HG03039 (cell line): ENCODE data around the gene PDXP.
A peak's percentile ranks its signal among the peaks of the same experiment; 100 is the strongest.
"Not testable (repeated sequence)": the region's sequence is repeated elsewhere in the genome, so short reads cannot be mapped to it uniquely, and the experiment has no call there.

Source experiments
- ATAC-seq: cut with Tn5 transposase; IDR thresholded peaks from one replicate; pipeline ENCODE4 v1.9.1; 2021; ENCODE audit warnings: mild to moderate bottlenecking, moderate library complexity; ENCODE audit not compliant: unreplicated experiment

PDXP gene

DNA sequence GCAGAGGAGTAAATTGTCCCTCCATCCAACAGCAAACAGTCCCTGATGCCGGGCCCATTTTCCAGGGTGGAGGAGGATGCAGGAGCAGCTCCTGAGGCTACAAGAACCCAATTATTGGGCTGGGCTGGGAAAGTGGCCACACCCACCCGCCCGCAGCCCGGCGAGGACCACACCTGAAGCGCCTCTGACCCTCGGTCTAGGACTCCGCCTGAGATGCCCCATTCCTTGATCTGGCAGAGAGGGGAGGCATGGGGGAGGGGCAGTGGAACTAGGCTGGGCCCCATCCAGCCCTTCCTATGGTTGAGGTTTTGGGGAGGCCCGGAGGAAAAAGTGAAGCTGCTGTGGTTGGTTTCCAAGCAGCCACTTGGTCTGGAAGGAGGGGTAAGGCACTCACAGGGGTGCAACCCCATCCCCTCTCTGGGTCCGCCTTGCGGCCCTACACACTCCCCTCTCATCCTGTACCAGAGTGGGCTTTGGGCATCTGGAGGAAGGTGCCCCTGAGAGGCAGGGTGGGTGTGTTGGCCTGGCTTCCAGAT is 14.5 kb downstream of the PDXP start:
- no peak for ATAC-seq

DNA sequence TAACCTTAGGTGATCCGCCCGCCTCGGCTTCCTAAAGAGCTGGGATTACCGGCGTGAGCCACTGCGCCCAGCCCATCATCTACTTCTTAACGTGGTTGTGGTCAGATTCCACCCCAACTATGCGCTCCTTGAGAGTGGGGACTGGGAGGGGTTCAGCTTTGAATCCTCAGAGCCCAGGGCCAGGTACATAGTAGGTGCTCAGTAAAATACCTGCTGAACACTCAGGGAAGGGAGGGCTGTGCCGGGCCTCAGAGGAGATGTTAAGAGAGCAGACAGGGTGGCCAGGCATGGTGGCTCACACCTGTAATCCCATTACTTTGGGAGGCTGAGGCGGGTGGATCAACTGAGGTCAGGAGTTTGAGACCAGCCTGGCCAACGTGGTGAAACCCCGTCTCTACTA is 15.7 kb downstream of the PDXP start:
- ATAC-seq = no peak

DNA sequence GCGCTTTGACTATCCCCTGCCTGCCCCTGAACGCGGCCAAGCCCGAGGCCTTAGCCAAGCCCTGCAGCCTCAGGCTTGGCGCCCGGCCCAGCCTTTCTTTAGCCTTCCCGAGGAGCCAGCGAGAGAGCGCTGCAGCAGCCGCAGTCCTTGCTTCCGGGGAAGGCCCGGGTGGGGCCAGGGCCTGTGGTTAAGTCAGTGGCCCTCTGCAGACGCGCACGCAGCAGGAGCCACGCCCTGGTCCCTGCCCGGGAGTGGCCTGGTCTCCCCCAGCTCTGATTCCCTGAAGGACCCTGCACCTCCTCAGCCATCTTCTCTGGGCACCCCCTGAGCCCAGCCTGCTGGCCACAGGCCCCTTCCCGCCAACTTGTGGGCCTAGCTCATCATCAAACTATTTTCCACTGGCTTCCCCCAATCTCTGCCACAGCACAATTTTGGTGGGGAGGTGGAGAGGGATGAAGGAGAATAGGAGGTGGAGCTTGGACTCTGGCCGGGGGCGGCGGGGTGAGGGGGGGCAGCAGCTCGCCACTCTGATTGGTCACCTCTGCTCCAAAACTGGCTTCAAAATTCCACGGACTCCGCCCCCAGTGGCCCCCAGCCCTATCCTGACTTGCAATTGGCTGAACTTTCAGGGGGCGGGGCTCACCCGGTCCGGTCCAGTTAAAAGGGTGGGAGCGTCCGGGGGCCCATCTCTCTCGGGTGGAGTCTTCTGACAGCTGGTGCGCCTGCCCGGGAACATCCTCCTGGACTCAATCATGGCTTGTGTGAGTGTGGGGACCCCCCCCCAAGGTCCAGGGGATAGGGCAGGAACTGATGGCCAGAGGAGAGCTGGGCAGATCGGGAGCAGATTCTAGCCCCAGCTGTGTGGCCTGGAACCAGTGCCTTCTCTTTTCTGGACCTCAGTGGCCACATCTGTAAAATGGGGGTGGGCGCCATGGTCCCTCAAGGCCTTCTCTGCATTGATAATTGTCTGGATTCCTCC is 16.7 kb downstream of the PDXP start, which contains the start of gene LGALS1:
LGALS1 (plus strand) TSS at position 686 of the 979 bp plus-strand sequence; CDS start at position 753, 67 bp downstream.
- ATAC-seq = peak; percentile 38

DNA sequence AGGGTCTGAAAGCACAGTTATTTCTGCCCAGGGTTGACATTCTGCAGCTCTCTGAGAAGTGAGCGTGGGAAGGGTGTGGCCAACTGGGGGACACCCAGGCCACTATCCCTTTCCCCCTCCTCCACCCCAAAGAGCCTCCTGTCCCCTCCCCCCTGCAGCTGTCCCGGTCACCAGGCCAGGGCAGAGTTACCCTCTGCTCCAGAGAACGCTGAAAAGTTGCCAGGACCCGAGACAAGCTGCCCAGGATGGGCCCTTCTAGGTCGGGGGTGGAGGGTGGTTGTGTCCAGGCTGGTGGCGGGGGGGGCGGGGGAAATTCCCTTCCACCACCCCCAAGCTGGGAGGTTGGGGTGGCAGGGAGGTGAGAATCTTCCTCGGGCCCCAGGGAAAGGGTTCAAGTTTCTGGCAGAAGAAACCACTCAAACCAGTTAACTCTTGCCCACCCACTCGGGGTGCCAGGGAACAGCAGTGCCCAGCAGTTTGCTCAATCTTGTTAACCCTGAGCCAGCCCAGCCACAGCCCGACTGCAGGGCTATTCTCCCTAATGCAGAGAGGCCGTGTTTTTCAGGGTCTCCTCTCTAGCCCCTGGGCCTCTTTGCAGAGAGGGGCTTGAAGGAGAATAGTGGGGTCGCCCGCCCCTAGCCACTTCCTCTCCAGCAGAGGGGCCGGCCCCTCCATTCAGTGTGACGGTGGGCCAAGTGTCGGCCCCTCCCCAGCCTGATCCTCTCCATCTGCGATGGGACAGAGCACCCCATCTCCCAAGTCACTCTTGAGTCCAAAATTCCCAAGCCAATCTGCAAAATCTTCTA is 17.6 kb downstream of the PDXP start:
- ATAC-seq = peak; percentile 5

DNA sequence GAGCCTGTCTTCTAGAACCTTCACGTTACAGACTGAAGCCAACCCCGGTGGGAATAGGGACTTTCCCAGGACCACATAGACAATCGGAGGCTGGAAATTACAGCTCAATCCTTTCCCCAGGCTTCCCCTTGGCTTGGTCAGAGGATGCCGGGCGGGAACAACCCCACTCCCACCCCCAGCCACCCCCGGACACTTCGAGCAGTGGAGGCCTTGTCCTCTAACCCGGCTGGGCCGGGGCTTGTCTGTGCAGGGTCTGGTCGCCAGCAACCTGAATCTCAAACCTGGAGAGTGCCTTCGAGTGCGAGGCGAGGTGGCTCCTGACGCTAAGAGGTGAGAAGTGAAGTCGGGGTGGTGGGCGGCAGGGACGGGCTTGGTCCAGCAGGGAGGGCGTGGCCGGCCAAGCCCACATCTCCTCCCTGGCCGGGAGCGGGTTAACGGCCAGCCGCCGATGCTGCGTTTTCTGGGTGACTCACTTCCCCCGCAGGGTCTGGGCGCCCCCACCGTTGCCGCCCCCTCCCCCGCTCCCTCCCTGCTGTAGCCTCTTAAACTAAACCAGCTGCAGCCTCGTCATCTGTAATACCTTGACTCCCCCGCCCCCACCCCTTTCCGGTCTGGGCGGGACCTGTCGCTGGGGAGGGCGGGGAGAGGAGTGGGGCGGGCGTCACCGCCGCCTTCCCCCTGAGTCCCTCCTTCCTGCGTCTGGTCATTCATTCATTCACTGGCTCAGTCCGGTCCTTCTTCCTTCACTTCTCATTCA is 18.4 kb downstream of the PDXP start:
- ATAC-seq = peak; percentile 43

DNA sequence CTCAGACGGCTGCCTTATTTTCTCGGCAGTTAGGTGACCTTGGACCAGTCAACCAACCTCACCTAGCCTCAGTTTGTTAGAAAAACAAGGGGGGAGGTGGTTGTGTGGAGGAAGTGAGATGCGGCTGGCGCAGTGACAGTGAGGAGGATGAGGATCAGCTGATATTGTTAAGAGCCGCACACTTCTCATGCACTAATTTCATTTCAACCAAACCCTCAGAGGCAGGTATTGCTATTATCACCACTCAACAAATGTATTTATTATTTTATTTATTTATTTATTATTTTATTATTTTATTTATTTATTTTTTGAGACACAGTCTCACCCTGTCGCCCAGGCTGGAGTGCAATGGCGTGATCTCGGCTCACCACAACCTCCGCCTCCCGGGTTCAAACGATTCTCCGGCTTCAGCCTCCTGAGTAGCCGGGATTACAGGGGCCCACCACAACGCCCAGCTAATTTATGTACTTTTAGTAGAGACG is 19.0 kb downstream of the PDXP start:
- ATAC-seq = no peak

DNA sequence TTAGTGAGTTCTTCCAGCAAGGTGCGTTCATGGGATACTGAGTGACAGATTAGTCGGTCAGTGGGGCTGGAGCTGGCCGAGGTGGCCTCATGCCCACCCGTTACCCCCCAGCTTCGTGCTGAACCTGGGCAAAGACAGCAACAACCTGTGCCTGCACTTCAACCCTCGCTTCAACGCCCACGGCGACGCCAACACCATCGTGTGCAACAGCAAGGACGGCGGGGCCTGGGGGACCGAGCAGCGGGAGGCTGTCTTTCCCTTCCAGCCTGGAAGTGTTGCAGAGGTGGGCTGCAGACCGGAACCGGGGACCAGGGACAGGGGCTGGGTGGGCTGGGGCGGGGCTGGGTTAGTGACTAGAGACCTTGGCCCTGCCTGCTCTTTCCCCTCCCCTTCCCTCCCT is 19.8 kb downstream of the PDXP start:
- no peak for ATAC-seq

DNA sequence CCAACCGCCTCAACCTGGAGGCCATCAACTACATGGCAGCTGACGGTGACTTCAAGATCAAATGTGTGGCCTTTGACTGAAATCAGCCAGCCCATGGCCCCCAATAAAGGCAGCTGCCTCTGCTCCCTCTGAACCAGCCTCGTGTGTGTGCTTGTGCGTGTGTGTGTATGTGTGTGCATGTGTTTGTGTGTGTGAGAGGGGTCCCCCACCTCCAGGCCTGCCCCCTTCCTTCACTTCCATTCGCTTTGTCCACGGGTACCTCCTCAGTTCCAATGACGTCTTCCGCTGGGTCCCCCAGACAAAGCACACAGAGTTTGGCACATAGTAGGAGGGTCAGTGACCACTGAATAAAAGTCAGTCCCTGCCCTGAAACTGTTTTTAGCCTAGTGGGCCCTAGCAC is 21.1 kb downstream of the PDXP start:
- ATAC-seq = no peak

DNA sequence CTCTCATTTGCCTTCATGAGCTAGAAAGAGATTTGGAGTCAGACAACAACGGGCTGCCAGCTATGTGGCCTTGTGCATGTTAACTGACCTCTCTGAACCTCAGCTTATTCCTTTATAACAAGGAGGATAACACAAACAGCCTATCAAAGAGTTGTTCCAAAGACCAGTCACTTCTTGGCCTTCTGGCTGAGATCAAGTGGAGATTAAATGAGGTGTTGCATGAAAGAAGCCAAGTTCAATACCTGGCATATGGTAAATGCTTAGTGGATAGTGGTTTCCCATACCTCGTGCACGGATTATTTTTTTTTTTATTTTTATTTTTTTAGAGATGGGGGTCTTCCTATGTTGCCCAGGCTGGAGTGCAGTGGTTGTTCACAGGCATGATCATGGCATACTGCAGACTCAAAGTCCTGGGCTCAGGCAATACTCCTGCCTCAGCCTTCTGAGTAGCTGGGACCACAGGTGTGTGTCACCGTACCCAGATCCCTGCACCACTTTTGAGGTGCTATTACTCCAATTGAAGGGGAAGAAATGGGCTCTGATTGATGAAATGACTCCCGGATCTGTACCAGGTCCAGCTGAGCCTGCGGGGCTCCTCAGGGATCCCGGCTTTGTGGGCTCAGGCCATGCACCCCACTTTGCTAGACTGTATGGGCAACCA is 21.8 kb downstream of the PDXP start:
- ATAC-seq = no peak

DNA sequence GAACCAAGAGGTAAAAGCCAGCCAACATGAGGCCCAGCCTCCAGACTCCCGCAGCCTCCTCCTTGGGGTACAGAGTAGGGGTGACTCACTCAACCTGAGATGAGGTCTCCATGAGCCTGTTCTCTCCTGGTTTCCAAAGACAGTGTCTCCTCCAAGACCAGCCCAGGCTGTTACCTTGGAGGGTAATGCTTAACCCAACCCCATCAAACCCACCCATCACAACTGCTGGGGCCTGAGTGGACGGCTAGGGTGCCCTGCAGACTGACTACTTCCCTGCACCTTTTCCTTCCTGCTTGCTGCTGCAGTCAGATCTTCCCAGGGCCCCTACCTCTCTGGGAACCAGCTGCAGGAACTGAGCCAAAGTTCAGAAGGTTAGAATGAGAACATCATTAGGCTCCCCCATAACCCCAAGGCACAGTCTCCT is 22.5 kb downstream of the PDXP start:
- no peak for ATAC-seq

DNA sequence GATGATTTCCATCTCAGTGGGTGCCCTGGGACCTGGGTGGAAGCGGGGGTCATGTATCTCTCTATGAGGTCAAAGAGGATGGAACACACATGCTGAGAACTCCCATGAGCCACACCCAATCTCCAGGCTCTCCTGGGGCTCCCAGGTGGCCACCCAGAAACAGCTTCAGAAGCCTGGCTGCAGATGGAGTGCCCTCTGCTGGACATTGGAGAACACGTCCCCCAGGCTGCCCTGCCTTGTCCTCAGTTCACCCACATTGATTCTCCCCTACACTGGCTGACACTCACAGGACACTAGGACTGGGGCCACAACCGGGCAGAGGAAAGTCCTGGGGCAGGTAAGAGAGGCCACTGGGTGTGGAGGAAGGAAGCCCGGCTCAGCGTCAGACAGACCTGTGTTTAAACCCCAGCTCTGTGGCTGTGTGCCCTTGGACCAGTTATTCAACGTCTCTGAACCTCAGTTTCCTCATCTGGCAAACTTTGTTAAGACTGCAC is 23.1 kb downstream of the PDXP start:
- ATAC-seq = no peak

DNA sequence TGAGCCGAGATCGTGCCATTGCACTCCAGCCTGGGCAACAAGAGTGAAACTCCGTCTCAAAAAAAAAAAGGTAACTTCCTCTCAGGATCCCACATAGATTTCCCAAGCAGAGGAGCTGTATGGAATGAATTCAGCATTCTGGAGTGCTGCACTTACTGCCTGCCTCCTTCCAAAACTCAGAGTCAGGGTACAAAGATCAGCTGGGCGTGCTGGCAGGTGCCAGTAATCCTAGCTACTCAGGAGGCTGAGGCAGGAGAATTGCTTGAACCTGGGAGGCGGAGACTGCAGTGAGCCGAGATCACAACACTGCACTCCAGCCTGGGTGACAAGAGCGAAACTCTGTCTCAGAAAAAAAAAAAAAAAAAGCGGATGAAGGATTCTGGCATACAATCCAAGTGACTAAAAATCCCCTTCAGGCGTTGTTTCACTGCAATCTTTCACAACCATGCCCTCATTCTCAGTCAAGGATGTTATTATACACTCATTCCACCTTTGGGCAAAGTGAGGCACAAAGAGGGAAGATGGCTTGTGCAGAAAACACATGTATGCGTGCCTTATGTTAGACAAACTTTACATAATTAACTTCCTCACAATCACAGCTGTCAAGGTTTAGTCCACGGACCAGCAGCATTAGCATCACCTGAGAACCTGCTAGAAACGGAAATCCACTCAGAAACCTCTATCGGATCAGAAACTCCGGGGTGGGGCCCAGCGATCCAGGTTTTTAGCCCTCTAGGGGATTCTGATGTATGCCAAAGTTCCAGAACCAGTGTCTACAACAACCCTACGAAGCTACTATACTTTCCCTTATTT is 26.5 kb downstream of the PDXP start:
- ATAC-seq = no peak

DNA sequence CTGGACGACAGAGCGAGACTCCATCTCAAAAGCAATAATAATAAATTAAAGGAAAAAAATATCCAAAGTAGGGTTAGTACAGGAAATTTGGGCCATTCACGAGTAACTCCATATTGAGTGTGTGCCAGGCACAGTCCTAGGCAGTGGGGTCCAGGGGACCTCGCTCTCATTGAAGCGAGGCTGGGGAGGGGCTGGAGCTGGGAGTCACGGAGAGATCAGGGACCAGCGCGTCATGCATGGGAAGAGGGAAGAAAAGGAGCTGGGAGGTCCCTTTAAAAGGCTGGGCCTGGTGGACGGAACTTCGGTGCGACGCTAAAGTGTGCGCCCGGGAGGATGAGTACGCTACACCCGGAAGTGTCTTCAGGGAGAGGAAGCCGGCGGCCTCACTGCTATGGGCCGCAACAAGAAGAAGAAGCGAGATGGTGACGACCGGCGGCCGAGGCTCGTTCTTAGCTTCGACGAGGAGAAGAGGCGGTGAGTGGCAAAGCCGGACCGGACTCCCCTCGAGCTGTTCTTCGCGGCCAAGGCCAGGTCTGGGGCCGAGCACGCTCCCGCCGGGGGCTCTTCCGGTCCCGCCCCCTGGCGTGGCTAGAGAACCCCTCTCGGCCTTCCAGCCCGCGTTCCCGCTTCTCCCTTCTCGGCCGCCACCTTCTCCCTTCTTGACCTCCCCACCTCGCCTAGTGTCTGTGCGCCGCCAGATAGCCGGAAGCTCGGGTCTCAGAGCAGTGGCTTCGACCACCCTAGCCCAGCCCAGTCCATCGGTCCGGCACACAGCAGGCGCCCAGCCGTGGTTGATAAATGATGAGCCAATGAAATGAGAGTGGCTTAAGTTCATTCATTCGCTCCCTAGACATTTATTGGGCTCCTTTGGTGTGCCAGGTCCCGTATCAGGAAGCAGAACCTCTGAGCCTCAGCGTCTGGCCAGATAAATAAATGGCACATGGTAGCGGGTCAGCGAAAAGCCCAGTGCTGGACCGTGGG is 27.8 kb downstream of the PDXP start, which contains the start of gene NOL12:
NOL12 (plus strand) TSS at position 342 of the 981 bp plus-strand sequence; CDS start at position 392, 50 bp downstream.
- peak; percentile 66 for ATAC-seq

DNA sequence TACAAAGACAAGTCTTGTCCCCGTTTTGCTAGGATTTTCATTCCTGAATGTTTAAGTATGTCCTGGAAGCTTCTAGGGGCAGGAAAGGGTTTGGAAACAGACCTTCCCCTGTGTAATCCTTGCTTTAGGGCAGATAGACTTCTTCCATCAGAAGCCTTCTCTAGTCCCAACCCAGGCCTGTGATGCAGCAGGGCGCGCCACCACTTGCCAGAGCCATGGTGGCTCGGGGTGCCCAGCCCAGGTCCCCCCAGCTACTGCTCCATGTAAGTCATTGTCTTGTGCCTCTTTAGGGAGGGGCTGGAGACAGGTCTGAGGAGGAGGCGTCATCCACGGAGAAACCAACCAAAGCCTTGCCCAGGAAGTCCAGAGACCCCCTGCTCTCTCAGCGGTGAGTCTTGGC is 31.9 kb downstream of the PDXP start:
- no peak for ATAC-seq

DNA sequence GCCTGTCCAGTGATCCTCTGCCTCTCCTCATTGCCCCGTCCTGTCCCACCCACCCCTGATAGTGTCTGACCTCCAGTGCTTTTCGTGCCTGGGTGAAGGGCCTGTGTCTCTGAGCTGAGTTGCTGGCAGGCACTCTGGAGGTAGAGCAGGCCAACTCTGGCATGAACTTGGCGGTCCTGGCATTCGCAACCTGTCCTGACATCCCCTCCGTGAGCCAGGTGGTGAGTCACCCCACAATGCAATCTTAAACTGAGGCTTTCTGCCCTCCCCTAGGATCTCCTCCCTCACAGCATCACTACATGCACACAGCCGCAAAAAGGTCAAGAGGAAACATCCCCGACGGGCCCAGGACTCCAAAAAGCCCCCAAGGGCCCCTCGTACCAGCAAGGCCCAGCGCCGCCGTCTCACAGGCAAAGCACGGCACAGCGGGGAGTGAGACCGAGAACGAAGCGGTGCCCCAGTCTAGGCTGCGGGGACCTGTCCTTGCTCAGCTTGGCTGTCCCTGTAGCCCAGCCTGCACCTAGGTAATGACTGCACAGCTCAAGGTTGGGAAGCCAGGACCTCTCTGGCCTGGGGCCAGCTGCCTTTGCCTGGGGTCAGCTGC is 32.5 kb downstream of the PDXP start:
- ATAC-seq = no peak

DNA sequence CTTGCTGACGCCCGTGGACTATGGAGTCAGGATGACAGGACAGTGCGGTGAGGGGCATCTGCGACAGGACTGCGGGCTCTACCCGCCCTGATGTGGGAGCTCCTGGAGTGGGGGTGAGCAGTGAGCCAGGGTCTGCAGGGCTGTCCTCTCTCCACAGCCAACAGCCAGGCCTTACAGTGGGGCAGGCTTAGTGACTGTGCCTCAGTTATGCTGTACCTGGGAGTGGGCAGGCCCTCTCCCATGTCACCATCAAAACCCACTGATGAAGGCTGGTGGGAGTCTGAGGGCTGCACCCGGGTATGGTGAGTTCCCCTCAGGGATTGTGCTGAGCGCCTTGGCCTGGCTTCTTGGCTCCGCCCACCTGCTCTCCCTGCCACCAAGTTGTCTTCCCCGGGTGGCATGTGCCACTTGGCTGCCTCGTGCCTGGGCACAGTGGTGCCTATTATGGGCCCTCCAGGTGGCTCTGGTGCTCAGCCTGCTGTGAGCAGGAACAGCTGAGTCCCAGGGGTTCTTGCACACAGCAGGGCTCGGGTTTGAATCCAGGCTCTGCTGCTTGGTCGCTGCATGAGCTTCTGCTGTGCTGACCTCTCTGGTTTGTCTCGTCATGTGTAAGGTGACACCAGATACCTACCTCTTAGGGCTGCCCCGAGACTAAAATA is 34.2 kb downstream of the PDXP start:
- no peak for ATAC-seq

DNA sequence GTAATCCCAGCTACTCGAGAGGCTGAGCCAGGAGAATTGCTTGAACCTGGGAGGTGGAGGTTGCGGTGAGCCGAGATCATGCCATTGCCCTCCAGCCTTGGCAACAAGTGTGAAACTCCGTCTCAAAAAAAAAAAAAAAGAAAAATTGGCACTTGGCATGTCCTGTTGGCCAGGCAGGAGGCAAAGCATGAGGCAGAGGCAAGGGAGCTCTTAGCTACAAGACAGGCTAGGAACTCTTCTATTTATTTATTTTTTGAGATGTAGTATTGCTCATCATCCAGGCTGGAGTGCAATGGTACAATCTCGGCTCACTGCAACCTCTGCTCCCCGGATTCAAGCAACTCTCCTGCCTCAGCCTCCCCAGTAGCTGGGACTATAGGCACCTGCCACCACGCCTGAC is 35.6 kb downstream of the PDXP start:
- not testable (repeated sequence) for ATAC-seq
